GM12878 (cell line): ENCODE measurements around the gene REEP1. TPM values are rescaled to one million over a fixed set of nuclear protein-coding genes. Genes with fewer than 3 reads are reported as not detected.
A peak's percentile ranks its signal among the peaks of the same experiment; 100 is the strongest.

Experiments
- ASH2L ChIP-seq: fragments of 300-600, 200-600 bp; sonication (generic); IDR thresholded peaks from 2 replicates; pipeline ENCODE4 v1.6.1; 2017; ENCODE audit warnings: low read depth, mild to moderate bottlenecking, borderline replicate concordance
- BACH1 ChIP-seq: fragments of 450-650 bp; IDR thresholded peaks from 2 replicates; pipeline ENCODE4 v1.6.1; 2017; ENCODE audit warnings: mild to moderate bottlenecking, borderline replicate concordance
- CBX3 ChIP-seq: fragments of 200-600 bp; sonication (generic); IDR thresholded peaks from 2 replicates; pipeline ENCODE4 v1.6.1; 2016; ENCODE audit warnings: low read depth, borderline replicate concordance
- CREB1 ChIP-seq: IDR thresholded peaks from 2 replicates; pipeline ENCODE4 v1.6.1; 2012; ENCODE audit warnings: low read depth, mild to moderate bottlenecking, inconsistent platforms
- ESRRA ChIP-seq: IDR thresholded peaks from 2 replicates; pipeline ENCODE4 v1.6.1; 2012; ENCODE audit warnings: mild to moderate bottlenecking, low read length, improper control_type of control experiment
- GABPA ChIP-seq: IDR thresholded peaks from 2 replicates; pipeline ENCODE4 v1.6.1; 2014; ENCODE audit warnings: antibody characterized with exemption, low read depth, mild to moderate bottlenecking, inconsistent platforms
- HCFC1 ChIP-seq: fragments of 150-350 bp; IDR thresholded peaks from 2 replicates; pipeline ENCODE4 v1.6.1; 2014; ENCODE audit warnings: low read length
- MEF2B ChIP-seq: fragments of 450-650 bp; IDR thresholded peaks from 2 replicates; pipeline ENCODE4 v1.6.1; 2018; ENCODE audit warnings: mild to moderate bottlenecking, moderate library complexity; ENCODE audit not compliant: partially characterized antibody, poor library complexity, severe bottlenecking
- MYB ChIP-seq: fragments of 150-350 bp; IDR thresholded peaks from 2 replicates; pipeline ENCODE4 v1.6.1; 2014; ENCODE audit warnings: mild to moderate bottlenecking, low read depth, low read length, borderline replicate concordance
- NRF1 ChIP-seq: conservative IDR thresholded peaks from 2 replicates; pipeline ENCODE4 v1.6.1; 2011; ENCODE audit warnings: mild to moderate bottlenecking, low read depth, low read length, improper control_type of control experiment
- RAD21 ChIP-seq: IDR thresholded peaks from 2 replicates; pipeline ENCODE4 v1.6.1; 2011; ENCODE audit warnings: mild to moderate bottlenecking, low read depth, low read length, moderate library complexity; ENCODE audit not compliant: insufficient read depth
- RFX5 ChIP-seq: IDR thresholded peaks from 2 replicates; pipeline ENCODE4 v1.6.1; 2011; ENCODE audit warnings: low read depth, low read length, improper control_type of control experiment
- SMAD1 ChIP-seq: fragments of 450-650 bp; IDR thresholded peaks from 2 replicates; pipeline ENCODE4 v1.6.1; 2018; ENCODE audit warnings: mild to moderate bottlenecking, low read depth; ENCODE audit not compliant: partially characterized antibody
- TCF3 ChIP-seq: IDR thresholded peaks from 2 replicates; pipeline ENCODE4 v1.6.1; 2012; ENCODE audit warnings: low read depth, mild to moderate bottlenecking, low read length, borderline replicate concordance; ENCODE audit not compliant: insufficient read depth
- WRNIP1 ChIP-seq: IDR thresholded peaks from 2 replicates; pipeline ENCODE4 v1.6.1; 2011; ENCODE audit warnings: low read depth, low read length, improper control_type of control experiment, borderline replicate concordance
- YY1 ChIP-seq: IDR thresholded peaks from 2 replicates; pipeline ENCODE4 v1.6.1; 2011; ENCODE audit warnings: low read depth, mild to moderate bottlenecking, low read length
- ZNF24 ChIP-seq: fragments of 450-650 bp; IDR thresholded peaks from 2 replicates; pipeline ENCODE4 v1.6.1; 2017; ENCODE audit warnings: antibody characterized with exemption, mild to moderate bottlenecking
- ZNF622 ChIP-seq: fragments of 450-650 bp; IDR thresholded peaks from 2 replicates; pipeline ENCODE4 v1.6.1; 2017; ENCODE audit warnings: mild to moderate bottlenecking, inconsistent platforms
- polyA plus RNA-seq, 11 experiments: library from polyadenylated mRNA; depleted of rRNA in 4 of 11; unstranded in 6 of 11; stranded (reverse) in 5 of 11; fragments of >200 nt; fragmentation: Nextera tagmentation in 4 of 11; fragmentation: Illumina TruSeq in 1 of 11; extraction: Ambion mirVana in 4 of 11; extraction: Trizol in 1 of 11; gene quantifications; 1 replicate in 1 of 11; 2 replicates in 10 of 11; pipeline versions ENCODE4 v1.2.1 to v1.2.3, GENCODE V29; 2011 to 2016; ENCODE audit warnings: inconsistent platforms in 2 of 11, missing spikeins in 2 of 11, low read depth in 1 of 11
- total RNA-seq, 4 experiments: library from RNA; depleted of rRNA in 3 of 4; stranded (reverse); fragments of >200 nt in 3 of 4; fragmentation: Illumina TruSeq in 1 of 4; extraction: Trizol in 1 of 4; gene quantifications; 2 replicates each; pipeline versions ENCODE4 v1.2.1 to v1.2.3, GENCODE V29; 2013 to 2021
- TF ChIP-seq, protein P1 (sequence below): fragments of 450-650 bp; IDR thresholded peaks from 2 replicates; pipeline ENCODE4 v1.6.1; 2017; ENCODE audit warnings: mild to moderate bottlenecking, moderate library complexity
- TF ChIP-seq, protein P2 (sequence below): IDR thresholded peaks from 2 replicates; pipeline ENCODE4 v1.6.1; 2011; ENCODE audit warnings: borderline replicate concordance, low read depth, mild to moderate bottlenecking, moderate library complexity, low read length; ENCODE audit not compliant: insufficient read depth, poor library complexity, severe bottlenecking
- TF ChIP-seq, protein P3 (sequence below): fragments of 450-650 bp; IDR thresholded peaks from 2 replicates; pipeline ENCODE4 v1.6.1; 2016; ENCODE audit warnings: mild to moderate bottlenecking
- TF ChIP-seq, protein P4 (sequence below): IDR thresholded peaks from 2 replicates; pipeline ENCODE4 v1.6.1; 2011; ENCODE audit warnings: mild to moderate bottlenecking, low read depth, low read length, moderate library complexity; ENCODE audit not compliant: insufficient replicate concordance

REEP1 gene
- total and polyA plus RNA-seq, 10 of the 15 experiments (the other 5 are each of a cell fraction or from before 2014, with no cell fraction given) = 0.02 to 0.30 (median 0.09) TPM; not detected in 1

DNA sequence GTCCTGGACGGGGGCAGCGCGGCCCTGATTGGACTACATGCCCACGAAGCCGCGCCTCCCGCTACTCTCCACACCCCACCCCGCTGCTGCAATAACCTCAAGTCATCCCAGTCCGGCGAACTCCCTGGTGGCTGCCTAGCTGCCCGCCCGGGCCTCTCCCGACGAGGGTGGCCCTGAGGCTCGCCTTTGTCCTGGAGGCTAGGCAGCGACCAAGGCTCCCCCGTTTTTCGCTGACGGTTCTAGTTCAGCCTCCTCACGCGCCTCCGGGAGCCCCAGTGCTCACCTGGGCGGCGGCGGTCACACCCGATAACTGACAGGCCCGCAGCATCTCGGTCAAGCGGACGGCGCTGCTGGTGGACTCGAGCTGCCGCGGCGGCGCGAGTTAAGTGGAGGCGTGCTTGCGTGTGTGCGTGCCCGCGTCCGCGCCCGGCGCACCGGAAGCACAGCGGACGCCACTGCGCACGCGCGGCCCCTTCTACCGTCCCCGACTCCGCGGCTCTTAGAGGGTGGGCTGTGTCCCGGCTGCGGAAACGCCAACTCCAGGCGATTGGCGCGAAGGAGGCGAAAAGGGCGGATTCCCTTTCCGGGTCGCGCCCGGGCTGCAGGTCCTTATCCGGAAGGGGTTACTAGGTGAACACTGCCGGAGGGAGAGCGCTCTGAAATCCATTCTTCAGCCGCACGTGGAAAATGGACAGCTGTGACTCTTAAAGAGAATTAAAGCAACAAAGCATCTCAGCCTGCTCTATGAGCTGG, 142.2 kb downstream of the REEP1 start, which contains the start of gene IMMT (continued):
- no peak for TF ChIP-seq WRNIP1
- TF ChIP-seq YY1 = peak; percentile 27; the same call in 1 of the 2 replicates
- TF ChIP-seq HCFC1 = no peak
- no peak; the same call in 1 of the 2 replicates for TF ChIP-seq RFX5
- TF ChIP-seq ZNF24 = no peak
- TF ChIP-seq MEF2B = peak; percentile 64
- TF ChIP-seq ESRRA = no peak
- peak; percentile 73 for TF ChIP-seq BACH1
- TF ChIP-seq, protein P1, sequence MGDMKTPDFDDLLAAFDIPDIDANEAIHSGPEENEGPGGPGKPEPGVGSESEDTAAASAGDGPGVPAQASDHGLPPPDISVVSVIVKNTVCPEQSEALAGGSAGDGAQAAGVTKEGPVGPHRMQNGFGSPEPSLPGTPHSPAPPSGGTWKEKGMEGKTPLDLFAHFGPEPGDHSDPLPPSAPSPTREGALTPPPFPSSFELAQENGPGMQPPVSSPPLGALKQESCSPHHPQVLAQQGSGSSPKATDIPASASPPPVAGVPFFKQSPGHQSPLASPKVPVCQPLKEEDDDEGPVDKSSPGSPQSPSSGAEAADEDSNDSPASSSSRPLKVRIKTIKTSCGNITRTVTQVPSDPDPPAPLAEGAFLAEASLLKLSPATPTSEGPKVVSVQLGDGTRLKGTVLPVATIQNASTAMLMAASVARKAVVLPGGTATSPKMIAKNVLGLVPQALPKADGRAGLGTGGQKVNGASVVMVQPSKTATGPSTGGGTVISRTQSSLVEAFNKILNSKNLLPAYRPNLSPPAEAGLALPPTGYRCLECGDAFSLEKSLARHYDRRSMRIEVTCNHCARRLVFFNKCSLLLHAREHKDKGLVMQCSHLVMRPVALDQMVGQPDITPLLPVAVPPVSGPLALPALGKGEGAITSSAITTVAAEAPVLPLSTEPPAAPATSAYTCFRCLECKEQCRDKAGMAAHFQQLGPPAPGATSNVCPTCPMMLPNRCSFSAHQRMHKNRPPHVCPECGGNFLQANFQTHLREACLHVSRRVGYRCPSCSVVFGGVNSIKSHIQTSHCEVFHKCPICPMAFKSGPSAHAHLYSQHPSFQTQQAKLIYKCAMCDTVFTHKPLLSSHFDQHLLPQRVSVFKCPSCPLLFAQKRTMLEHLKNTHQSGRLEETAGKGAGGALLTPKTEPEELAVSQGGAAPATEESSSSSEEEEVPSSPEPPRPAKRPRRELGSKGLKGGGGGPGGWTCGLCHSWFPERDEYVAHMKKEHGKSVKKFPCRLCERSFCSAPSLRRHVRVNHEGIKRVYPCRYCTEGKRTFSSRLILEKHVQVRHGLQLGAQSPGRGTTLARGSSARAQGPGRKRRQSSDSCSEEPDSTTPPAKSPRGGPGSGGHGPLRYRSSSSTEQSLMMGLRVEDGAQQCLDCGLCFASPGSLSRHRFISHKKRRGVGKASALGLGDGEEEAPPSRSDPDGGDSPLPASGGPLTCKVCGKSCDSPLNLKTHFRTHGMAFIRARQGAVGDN = peak; percentile 85
- TF ChIP-seq, protein P2, sequence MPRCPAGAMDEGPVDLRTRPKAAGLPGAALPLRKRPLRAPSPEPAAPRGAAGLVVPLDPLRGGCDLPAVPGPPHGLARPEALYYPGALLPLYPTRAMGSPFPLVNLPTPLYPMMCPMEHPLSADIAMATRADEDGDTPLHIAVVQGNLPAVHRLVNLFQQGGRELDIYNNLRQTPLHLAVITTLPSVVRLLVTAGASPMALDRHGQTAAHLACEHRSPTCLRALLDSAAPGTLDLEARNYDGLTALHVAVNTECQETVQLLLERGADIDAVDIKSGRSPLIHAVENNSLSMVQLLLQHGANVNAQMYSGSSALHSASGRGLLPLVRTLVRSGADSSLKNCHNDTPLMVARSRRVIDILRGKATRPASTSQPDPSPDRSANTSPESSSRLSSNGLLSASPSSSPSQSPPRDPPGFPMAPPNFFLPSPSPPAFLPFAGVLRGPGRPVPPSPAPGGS = no peak
- no peak for TF ChIP-seq ZNF622
- peak; percentile 57; the same call in 1 of the 2 replicates for TF ChIP-seq CREB1
- TF ChIP-seq, protein P3, sequence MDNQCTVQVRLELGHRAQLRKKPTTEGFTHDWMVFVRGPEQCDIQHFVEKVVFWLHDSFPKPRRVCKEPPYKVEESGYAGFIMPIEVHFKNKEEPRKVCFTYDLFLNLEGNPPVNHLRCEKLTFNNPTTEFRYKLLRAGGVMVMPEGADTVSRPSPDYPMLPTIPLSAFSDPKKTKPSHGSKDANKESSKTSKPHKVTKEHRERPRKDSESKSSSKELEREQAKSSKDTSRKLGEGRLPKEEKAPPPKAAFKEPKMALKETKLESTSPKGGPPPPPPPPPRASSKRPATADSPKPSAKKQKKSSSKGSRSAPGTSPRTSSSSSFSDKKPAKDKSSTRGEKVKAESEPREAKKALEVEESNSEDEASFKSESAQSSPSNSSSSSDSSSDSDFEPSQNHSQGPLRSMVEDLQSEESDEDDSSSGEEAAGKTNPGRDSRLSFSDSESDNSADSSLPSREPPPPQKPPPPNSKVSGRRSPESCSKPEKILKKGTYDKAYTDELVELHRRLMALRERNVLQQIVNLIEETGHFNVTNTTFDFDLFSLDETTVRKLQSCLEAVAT = peak; percentile 77
- TF ChIP-seq NRF1 = peak; percentile 79
- 0 out of 2 replicates have a peak, but pooled peaks have one; percentile 69 for TF ChIP-seq ASH2L
- no peak for TF ChIP-seq RAD21
- TF ChIP-seq, protein P4, sequence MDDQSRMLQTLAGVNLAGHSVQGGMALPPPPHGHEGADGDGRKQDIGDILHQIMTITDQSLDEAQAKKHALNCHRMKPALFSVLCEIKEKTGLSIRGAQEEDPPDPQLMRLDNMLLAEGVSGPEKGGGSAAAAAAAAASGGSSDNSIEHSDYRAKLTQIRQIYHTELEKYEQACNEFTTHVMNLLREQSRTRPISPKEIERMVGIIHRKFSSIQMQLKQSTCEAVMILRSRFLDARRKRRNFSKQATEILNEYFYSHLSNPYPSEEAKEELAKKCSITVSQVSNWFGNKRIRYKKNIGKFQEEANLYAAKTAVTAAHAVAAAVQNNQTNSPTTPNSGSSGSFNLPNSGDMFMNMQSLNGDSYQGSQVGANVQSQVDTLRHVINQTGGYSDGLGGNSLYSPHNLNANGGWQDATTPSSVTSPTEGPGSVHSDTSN = no peak
- peak; percentile 86 for TF ChIP-seq GABPA
- TF ChIP-seq SMAD1 = peak; percentile 49
- no peak for TF ChIP-seq CBX3
- 0 out of 2 replicates have a peak, but pooled peaks have one; percentile 58 for TF ChIP-seq TCF3
- TF ChIP-seq MYB = no peak
